ENCODE measurements around the gene CHRNE. TPM values are rescaled to one million over a fixed set of nuclear protein-coding genes. Genes with fewer than 3 reads are reported as not detected.
A peak's percentile ranks its signal among the peaks of the same experiment; 100 is the strongest.

Gene CHRNE
- 1 to 10 TPM in 2 of 9 donors, under 1 TPM in 5, not detected in 2; 0.30 to 7.2 (median 0.55) TPM for total RNA-seq
- polyA plus RNA-seq, result under 1 TPM; 0.33 to 0.91 (median 0.56) TPM
- long read RNA-seq, donor 1, partial matches to known transcripts, result 12 of 12 reads
- long read RNA-seq, donor 1, other reads (novel, unspliced or antisense), result 0 of 12 reads
- long read RNA-seq, donor 2, result 0 reads
- long read RNA-seq, donor 3, partial matches to known transcripts, result 5 of 5 reads
- long read RNA-seq, donor 3, other reads (novel, unspliced or antisense), result 0 of 5 reads
- long read RNA-seq, donor 4, result 0 reads
- long read RNA-seq, donor 5, partial matches to known transcripts, result 0 of 1 reads
- long read RNA-seq, donor 5, other reads (novel, unspliced or antisense), result 1 of 1 reads
- long read RNA-seq, donor 6, result 0 reads
- long read RNA-seq, donor 7, partial matches to known transcripts, result 8 of 8 reads
- long read RNA-seq, donor 7, other reads (novel, unspliced or antisense), result 0 of 8 reads
- long read RNA-seq, donor 8, partial matches to known transcripts, result 126 of 150 reads
- long read RNA-seq, donor 8, other reads (novel, unspliced or antisense), result 24 of 150 reads
- long read RNA-seq, donor 9, result 0 reads
- long read RNA-seq, donor 10, partial matches to known transcripts, result 6 of 6 reads
- long read RNA-seq, donor 10, other reads (novel, unspliced or antisense), result 0 of 6 reads

GRCh38 chr17:4903051-4903818 lies at the start of gene CHRNE:
CHRNE (minus strand) TSS chr17:4903098; CDS start chr17:4903063, 35 bp downstream.
- Histone ChIP-seq H3K36me3 (replicated peaks in 1 of 2) (no peaks in the 10 kb centered on the region), H3K9me3 (replicated peaks in 1 of 3) (no peaks in the 10 kb centered on the region), H3K27ac (peak within 1 kb of the TSS in 2 of 5 donors; percentile 1 to 41), H3K27me3 (no peaks in the 10 kb centered on the region), H3K4me1 (replicated peaks in 1 of 2) (peaks cover 0 to 9% of the 10 kb centered on the region in 2 donors), H3K4me3 (no peak within 1 kb of the TSS)
- DNase-seq, result peak; percentile 64 to 92 (median 83)
- WGBS, 4 donors, result 15 to 23% (median 21%) methylated on average over 8 to 10 of the region's 10 CpGs
- TF ChIP-seq CTCF (IDR thresholded peaks at IDR 0.05) (peak; percentile 64 to 83 (median 76)), POLR2A (IDR thresholded peaks at IDR 0.05) (no peak)
- intact Hi-C loops (cut with DNase I), result loop anchor here in 1 of 2 donors (10.0 kb wide), 1 partner anchor 82 kb away; the partner anchor contains the start of gene CAMTA2

GRCh38 chr17:4951486-4951885 lies 48.6 kb upstream of the CHRNE start:
- H3K4me3 ChIP-seq, result no peak overlapping the region
- H3K27ac ChIP-seq, result no peak overlapping the region
- H3K4me1 ChIP-seq (replicated peaks in 1 of 2), result peaks cover 13 to 18% of the 10 kb centered on the region in 2 donors
- DNase-seq, result no peak
- 76 to 87% (median 77%) methylated on average over 3 of the region's 3 CpGs for WGBS, 4 donors
- H3K9me3 ChIP-seq (replicated peaks in 1 of 3), result no peaks in the 10 kb centered on the region
- no peaks in the 10 kb centered on the region for H3K27me3 ChIP-seq
- intact Hi-C loops (cut with DNase I), result no loop called here
- no peak for TF ChIP-seq CTCF (IDR thresholded peaks at IDR 0.05)
- TF ChIP-seq POLR2A (IDR thresholded peaks at IDR 0.05), result no peak
- peaks cover 0 to 3% of the 10 kb centered on the region in 2 donors for H3K36me3 ChIP-seq (replicated peaks in 1 of 2)

GRCh38 chr17:4950746-4951204 lies 47.9 kb upstream of the CHRNE start, which contains the start of gene ENO3:
ENO3 (plus strand) TSS chr17:4951119; CDS start chr17:4951830, 711 bp downstream.
- Histone ChIP-seq H3K27me3 (no peaks in the 10 kb centered on the region), H3K4me3 (peak within 1 kb of the TSS in 2 of 4 donors; percentile 85 to 98), H3K4me1 (replicated peaks in 1 of 2) (peaks cover 18 to 25% of the 10 kb centered on the region in 2 donors), H3K27ac (peak within 1 kb of the TSS in 4 of 5 donors; percentile 92 to 99 (median 98)), H3K36me3 (replicated peaks in 1 of 2) (peaks cover 0 to 10% of the 10 kb centered on the region in 2 donors), H3K9me3 (replicated peaks in 1 of 3) (no peaks in the 10 kb centered on the region)
- intact Hi-C loops (cut with DNase I), result no loop called here
- TF ChIP-seq CTCF (IDR thresholded peaks at IDR 0.05), result no peak
- no peak for TF ChIP-seq POLR2A (IDR thresholded peaks at IDR 0.05)
- DNase-seq, result peak in 1 of 7 donors; percentile 42
- 42 to 53% (median 48%) methylated on average over 7 of the region's 7 CpGs for WGBS, 4 donors

Data from adrenal gland (tissue), 19 donors.